Measurements from ENCODE around the gene NRN1.

DNA sequence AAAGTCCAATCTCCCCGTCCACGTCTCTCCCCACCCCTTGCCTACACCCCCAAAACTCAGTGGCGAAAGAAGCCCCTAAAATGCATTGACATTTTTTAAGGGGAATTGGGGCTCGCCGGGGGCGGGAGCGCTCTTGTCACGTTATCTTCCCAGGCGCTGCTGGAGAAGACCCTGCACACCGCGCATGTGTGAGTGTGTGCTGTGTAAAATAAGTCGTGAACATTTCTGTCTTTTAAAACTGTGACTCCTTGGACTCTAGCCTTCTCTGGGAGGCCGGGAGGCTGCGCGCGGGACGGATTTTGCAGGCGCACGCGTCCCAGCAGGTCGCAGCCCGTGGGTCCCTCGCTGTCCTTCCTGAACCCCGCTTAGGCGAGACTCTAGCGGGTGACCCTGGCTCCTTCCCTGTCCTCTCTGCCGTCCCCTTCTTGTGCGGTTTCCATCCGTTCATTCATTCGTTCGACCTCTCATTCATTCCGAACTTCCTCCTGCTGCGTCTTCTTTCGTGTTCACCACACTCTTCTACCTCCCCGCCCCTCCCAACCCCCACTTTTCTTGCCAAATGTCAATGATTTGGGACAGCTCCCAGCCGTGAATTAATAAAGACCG lies 2.2 kb downstream of the NRN1 start:
- no peak for TF ChIP-seq EZH2 (IDR thresholded peaks at IDR 0.05; ENCODE audit: insufficient read depth, poor library complexity, severe bottlenecking)
- no peak for TF ChIP-seq EZH2phosphoT487 (IDR thresholded peaks at IDR 0.05; ENCODE audit: insufficient read depth, low read depth)

All from GM23248 (cell line).